Measurements from ENCODE around the gene SEC23A.
"Not testable (repeated sequence)": the region's sequence is repeated elsewhere in the genome, so short reads cannot be mapped to it uniquely, and the experiment has no call there.

DNA sequence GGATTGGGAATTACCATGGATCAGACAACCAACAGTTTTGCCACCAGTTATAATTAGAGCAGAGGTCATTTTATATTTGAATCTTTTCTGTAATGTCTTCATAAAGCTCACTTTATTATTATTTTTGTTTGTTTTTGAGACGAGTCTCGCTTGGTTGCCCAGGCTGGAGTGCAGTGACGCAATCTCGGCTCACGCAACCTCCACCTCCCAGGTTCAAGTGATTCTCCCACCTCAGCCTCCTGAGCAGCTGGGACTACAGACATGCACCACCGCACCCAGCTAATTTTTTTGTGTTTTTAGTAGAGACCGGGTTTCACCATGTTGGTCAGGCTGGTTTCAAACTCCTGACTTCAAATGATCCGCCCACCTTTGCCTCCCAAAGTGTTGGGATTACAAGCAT, 34.8 kb upstream of the SEC23A start:
- TF ChIP-seq REST (IDR thresholded peaks at IDR 0.05; ENCODE audit: low read depth); CREB1 (IDR thresholded peaks at IDR 0.05; ENCODE audit: low read depth); MAX (IDR thresholded peaks at IDR 0.05); EP300 (IDR thresholded peaks at IDR 0.05; ENCODE audit: borderline replicate concordance); TAF1 (IDR thresholded peaks at IDR 0.05; ENCODE audit: low read depth); TEAD4 (IDR thresholded peaks at IDR 0.05); YY1 (IDR thresholded peaks at IDR 0.05; ENCODE audit: low read depth); FOXM1 (IDR thresholded peaks at IDR 0.05; ENCODE audit: borderline replicate concordance, low read depth); RAD21 (IDR thresholded peaks at IDR 0.05; ENCODE audit: low read depth); TCF12 (IDR thresholded peaks at IDR 0.05; ENCODE audit: low read depth); USF1 (IDR thresholded peaks at IDR 0.05); ZBTB7A (IDR thresholded peaks at IDR 0.05; ENCODE audit: low read depth): not testable (repeated sequence)
- 0 out of 2 replicates have a peak, but pooled peaks have one; percentile 62 for TF ChIP-seq CEBPB (IDR thresholded peaks at IDR 0.05)

All from Ishikawa (cell line).